Measurements from ENCODE around the gene UAP1.

DNA sequence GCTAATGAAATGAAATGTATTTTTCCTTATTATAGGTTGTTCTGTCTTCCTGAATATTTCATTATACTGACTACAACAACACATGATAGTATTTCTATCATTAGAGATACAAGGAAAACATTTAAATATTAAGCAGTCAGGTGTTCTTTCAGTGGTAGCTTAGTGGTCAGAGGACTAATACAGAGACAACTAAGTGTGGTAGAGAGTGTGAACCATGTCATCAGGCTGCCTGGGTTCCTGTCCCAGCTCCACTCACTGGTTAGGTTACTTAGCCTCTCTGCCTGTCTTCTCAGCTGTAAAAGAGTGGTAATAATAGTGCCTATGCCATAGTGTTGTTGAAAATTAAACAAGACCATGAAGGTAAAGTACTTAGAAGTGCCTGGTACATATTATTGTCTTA is 3.9 kb downstream of the UAP1 start:
- TF ChIP-seq, protein P1, sequence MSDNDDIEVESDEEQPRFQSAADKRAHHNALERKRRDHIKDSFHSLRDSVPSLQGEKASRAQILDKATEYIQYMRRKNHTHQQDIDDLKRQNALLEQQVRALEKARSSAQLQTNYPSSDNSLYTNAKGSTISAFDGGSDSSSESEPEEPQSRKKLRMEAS (IDR thresholded peaks at IDR 0.05; ENCODE audit: low read depth), result no peak
- TF ChIP-seq SIN3A (IDR thresholded peaks at IDR 0.05; ENCODE audit: borderline replicate concordance, low read depth, low read length) (no peak), TAF1 (IDR thresholded peaks at IDR 0.05; ENCODE audit: borderline replicate concordance, low read depth, low read length) (no peak), MXI1 (IDR thresholded peaks at IDR 0.05; ENCODE audit: low read depth, low read length) (no peak)
- TF ChIP-seq, protein P2, sequence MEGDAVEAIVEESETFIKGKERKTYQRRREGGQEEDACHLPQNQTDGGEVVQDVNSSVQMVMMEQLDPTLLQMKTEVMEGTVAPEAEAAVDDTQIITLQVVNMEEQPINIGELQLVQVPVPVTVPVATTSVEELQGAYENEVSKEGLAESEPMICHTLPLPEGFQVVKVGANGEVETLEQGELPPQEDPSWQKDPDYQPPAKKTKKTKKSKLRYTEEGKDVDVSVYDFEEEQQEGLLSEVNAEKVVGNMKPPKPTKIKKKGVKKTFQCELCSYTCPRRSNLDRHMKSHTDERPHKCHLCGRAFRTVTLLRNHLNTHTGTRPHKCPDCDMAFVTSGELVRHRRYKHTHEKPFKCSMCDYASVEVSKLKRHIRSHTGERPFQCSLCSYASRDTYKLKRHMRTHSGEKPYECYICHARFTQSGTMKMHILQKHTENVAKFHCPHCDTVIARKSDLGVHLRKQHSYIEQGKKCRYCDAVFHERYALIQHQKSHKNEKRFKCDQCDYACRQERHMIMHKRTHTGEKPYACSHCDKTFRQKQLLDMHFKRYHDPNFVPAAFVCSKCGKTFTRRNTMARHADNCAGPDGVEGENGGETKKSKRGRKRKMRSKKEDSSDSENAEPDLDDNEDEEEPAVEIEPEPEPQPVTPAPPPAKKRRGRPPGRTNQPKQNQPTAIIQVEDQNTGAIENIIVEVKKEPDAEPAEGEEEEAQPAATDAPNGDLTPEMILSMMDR (IDR thresholded peaks at IDR 0.05), result no peak

All from SK-N-SH (cell line).